NCI-H82 treated with DMSO at 0.1 percent for 48 hours (cell line): ENCODE results near the gene CELF5.
"Not testable (repeated sequence)": the region's sequence is repeated elsewhere in the genome, so short reads cannot be mapped to it uniquely, and the experiment has no call there.

Experiments
- DNase-seq: peaks from one replicate; lab custom pipeline; 2025; ENCODE audit not compliant: unreplicated experiment; lab: John Stamatoyannopoulos, UW

CELF5 gene

GRCh38 chr19:3189702-3190469 is 34.6 kb upstream of the CELF5 start:
- DNase-seq = no peak

DNA sequence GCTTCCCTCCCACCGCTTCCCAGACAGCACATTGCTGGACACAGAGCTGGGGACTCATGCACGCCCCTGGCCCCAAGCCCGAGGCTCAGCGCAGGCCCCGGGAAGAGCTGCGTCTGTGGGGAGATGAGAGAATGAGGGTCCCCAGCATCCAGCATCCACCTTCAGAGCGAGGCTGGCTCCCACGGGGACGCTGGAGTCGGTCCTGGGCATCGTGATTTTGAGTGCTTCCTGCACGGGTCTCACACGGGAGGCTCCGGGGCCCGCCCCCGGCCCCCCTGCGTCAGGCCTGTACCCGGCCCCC is 34.0 kb upstream of the CELF5 start:
- DNase-seq = no peak

DNA sequence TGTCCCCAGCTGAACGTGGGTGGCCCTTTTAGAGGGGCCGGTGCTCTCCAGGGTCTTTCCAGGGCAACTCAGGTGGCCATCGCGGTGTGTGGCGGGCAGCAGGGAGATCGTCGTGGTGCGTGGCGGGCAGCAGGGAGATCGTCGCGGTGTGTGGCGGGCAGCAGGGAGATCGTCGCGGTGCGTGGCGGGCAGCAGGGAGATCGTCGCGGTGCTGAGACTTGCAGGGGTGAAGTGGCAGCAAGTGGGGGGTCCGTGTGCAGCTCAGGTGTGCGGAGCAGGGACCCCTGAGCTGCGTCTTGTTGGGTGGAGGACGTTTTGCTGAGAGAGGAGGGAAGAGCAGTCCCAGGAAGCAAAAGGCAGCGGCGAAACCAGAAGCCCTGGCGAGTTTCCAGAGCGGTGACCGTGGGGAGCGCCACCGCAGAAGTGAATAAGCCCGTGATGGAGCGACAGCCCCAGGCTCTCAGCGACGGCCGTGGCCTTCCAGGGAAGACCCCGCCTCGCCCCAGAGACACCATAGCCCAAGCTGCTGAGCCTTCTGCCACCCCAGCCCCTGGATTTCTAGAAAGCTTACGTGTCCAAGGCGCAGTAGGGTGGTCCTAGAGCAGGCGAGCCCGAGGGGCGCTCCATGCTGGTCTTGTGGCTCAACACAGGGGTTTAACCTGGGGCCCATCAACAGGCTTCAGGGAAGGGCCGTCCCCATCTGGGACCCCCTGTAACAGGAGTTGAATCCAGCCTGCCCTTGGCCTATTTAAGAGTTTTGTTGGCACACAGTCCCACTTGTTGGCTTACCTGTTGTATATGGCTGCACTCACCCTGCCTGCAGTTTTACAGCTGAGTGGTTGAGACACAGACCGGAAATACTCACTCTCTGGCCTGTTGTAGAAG is 33.3 kb upstream of the CELF5 start:
- no peak for DNase-seq

DNA sequence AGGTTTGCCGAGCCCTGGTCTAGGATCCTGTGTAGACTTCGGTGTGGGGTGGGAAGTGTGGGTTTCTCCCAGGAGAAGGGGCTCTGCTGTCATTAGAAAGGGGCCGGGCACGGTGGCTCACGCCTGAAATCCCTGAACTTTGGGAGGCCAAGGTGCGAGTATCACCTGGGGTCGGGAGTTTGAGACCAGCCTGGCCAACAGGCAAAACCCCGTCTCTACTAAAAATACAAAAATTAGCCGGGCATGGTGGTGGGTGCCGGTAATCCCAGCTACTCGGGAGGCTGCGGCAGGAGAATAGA is 32.7 kb upstream of the CELF5 start:
- not testable (repeated sequence) for DNase-seq

DNA sequence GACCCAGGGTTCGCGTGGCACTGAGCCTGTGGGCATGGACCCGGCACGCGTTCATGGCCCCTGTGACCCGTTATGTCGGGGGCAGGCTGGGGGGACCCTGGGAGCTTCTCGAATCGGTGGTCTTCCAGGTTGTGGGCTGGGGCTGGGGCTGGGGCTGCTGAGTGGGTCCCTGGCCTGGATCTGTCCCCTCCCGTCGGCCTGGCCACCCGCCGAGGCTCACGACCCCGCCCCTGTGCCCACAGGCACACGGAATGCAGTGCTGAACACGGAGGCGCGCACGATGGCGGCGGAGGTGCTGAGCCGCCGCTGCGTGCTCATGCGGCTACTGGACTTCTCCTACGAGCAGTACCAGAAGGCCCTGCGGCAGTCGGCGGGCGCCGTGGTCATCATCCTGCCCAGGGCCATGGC is 32.2 kb upstream of the CELF5 start:
- no peak for DNase-seq

GRCh38 chr19:3192684-3193083 is 31.8 kb upstream of the CELF5 start:
- no peak for DNase-seq

- DNase-seq = no peak
Measured at GRCh38 chr19:3193256-3194105, 31.0 kb upstream of the CELF5 start.

DNA sequence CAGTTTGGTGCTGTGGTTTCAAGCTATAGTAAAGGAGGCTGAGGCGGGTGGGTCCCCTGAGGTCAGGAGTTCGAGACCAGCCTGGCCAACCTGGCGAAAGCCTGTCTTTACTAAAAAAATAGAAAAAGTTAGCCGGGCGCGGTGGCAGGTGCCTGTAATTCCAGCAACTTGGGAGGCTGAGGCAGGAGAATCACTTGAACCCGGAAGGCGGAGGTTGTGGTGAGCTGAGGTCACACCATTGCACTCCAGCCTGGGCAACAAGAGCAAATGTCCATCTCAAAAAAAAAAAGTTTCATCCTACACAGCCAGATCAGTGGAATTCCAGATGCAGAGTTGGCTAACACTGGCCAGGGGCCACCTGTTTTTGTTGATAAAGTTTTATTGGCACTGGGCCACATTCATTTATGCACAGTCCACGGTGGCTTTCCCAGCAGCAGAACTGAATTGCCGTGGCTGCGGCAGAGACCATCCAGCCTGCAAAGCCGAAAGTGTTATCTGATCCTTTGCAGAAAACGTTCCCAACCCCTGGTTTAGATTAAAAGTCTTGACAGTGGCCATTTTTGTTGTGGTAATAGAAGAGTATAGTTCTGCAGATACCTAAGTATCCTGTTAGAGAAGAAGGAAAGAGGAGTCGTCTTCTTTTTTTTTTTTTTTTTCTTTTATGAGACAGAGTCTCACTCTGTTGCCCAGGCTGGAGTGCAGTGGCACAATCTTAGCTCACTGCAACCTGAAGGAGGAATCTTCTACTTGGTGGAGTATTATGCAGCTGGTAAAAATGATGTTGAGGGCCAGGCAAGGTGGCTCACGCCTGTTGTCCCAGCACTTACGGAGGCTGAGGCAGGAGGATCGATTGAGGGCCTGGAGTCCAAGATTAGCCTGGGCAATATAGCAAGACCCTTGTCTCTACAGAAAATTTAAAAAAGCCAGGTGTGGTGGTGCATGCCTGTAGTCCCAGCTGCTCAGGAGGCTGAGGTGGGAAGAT is 30.1 kb upstream of the CELF5 start:
- no peak for DNase-seq

DNA sequence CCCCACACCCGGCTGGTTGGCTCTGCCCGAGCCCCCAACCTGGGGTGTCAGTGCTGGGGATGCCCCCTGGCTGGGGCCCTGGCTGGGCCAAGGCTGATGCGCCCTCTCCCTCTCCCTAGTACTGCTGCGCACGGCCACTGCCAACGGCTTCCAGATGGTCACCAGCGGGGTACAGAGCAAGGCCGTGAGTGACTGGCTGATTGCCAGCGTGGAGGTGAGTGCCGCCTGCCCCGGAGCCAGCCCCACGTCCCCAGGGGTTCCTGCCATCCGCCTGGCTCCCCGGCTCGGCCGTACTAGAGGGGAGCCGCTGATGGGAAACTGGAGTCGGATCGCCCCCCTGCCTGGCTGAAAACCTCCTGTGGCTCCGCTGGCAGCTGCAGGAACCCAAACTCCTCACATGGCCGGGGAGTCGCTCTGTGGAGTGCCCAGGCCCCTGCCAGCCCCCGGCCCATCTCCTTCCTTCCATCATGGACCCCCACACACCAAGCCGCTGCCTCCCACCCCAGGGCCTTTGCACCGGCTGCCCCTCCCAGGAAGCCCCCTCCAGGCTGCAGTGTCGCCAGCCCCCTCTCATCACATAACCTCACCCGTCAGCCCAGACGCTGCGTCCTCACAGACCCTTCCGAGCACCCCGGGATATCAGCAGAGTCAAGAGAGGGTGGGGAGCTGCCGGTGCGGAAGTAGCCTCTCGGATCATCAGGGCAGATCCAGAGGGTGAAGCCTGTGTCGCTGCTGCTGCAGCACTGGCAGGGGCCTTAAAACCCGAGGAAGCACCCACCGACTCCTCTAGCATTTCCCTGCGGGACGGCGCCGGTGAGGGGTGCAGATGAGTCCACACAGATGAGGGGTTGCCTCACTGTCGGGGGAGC is 28.2 kb upstream of the CELF5 start:
- DNase-seq = no peak

DNA sequence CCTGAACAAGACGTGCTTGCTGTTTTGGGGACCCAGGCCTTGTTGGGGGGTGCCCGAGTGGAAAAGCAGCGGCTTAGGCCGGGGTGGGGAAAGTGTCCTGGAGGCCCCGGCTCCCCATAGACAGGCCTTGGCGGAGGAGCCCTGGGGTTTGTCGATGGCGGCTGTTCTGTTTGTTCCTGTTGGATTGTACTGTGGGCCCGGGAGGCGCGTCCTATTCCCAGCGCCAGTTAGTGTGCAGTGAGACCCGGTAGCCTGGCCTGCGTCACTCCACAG is 27.6 kb upstream of the CELF5 start:
- no peak for DNase-seq

GRCh38 chr19:3198901-3199700 is 25.4 kb upstream of the CELF5 start:
- DNase-seq = no peak

DNA sequence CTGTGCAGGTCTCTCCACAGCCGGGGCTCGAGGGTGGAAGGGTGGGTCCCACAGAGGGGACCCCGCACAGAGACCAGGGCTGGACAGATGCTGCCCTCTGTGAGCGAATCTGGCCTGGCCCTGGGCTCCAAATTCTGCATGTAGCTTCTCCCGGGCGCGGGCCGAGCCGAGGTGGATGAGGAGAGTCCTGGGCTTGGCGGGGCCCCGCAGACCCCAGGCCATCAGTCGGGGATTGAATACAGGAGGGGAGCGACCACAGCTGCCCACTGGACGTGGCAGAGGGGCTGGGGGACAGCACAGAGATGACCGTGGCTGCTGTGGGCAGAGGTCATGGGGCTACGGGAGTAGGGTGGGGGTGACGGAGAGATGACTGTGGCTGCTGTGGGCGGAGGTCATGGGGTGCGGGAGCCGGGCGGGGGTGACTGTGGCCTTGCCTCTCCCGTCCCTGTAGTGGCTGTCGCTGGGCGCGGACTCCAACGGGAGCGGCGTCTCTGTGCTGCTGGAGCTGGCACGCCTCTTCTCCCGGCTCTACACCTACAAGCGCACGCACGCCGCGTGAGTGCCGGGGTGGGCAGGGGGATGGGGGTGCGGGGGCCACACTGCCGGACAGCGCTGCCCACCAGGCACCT is 23.3 kb upstream of the CELF5 start:
- DNase-seq = no peak

GRCh38 chr19:3201911-3202310 is 22.6 kb upstream of the CELF5 start:
- no peak for DNase-seq

GRCh38 chr19:3202346-3202745 is 22.1 kb upstream of the CELF5 start:
- no peak for DNase-seq

DNA sequence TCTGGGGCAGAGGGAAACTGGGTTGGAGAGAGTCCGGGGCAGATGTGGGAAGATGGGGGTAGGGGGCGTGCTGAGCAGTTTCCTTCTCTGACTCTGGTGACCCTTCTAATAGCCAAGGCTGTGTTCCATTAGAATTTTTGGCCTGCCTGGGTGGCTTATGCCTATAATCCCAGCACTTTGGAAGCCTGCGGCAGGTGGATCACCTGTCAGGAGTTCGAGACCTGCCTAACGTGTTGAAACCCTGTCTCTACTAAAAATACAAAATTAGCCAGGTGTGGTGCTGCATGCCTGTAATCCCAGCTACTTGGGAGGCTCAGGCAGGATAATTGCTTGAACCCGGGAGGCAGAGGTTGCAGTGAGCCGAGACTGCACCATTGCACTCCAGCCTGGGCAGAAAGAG is 21.6 kb upstream of the CELF5 start:
- DNase-seq = not testable (repeated sequence)

GRCh38 chr19:3203805-3204645 is 20.4 kb upstream of the CELF5 start:
- no peak for DNase-seq

- no peak for DNase-seq
Measured at GRCh38 chr19:3204646-3205275, 19.7 kb upstream of the CELF5 start.
